MM.1S (cell line): ENCODE results near the gene SUFU.

Experiments used
- EZH2 ChIP-seq: fragments of 300-600 bp; sonication (generic); optimal IDR thresholded peaks from 2 replicates; pipeline ENCODE3; 2017; ENCODE audit warnings: low read depth, mild to moderate bottlenecking, antibody characterized with exemption, low read length, mixed read lengths
- TF ChIP-seq, protein P1 (sequence below): fragments of 300-600 bp; sonication (generic); IDR thresholded peaks from 2 replicates; pipeline ENCODE4 v1.5.1; 2016; ENCODE audit warnings: antibody characterized with exemption, low read length, mixed read lengths

DNA sequence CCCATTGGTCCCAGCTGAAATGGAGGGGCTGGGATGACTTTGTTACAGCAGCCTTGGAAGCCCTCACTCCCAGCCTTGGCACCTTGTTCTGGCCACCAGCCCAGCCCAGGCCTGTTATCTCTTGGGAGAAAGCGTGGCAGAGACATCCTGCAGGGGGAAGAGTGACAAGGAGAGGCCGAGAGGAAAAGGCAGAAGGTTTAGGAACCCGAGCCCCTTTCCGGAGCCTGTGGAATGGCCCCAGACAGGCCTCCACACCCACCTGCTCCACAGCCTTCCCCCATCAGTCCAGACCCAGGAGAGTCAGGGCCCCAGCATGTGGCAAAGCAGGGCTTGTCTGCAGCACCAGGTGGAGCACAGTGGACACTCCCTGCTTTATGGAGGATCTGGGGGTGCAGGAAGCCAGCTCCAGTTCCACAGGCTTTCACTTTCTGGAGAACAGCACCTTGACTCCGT lies 116.4 kb downstream of the SUFU start:
- TF ChIP-seq, protein P1, sequence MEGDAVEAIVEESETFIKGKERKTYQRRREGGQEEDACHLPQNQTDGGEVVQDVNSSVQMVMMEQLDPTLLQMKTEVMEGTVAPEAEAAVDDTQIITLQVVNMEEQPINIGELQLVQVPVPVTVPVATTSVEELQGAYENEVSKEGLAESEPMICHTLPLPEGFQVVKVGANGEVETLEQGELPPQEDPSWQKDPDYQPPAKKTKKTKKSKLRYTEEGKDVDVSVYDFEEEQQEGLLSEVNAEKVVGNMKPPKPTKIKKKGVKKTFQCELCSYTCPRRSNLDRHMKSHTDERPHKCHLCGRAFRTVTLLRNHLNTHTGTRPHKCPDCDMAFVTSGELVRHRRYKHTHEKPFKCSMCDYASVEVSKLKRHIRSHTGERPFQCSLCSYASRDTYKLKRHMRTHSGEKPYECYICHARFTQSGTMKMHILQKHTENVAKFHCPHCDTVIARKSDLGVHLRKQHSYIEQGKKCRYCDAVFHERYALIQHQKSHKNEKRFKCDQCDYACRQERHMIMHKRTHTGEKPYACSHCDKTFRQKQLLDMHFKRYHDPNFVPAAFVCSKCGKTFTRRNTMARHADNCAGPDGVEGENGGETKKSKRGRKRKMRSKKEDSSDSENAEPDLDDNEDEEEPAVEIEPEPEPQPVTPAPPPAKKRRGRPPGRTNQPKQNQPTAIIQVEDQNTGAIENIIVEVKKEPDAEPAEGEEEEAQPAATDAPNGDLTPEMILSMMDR = no peak
- TF ChIP-seq EZH2 = no peak
